GM23248 (cell line): Measurements from ENCODE around the gene RECQL.

Experiments used
- EZH2 ChIP-seq: fragments of 200-600 bp; sonication (generic); IDR thresholded peaks from 2 replicates; pipeline ENCODE4 v1.6.1; 2018; ENCODE audit warnings: antibody characterized with exemption, mild to moderate bottlenecking; ENCODE audit not compliant: insufficient read depth, poor library complexity, severe bottlenecking
- EZH2phosphoT487 ChIP-seq: fragments of 200-600 bp; sonication (generic); IDR thresholded peaks from 2 replicates; pipeline ENCODE4 v1.6.1; 2018; ENCODE audit warnings: antibody characterized with exemption, moderate library complexity, mild to moderate bottlenecking, low read depth; ENCODE audit not compliant: insufficient read depth

GRCh38 chr12:21543151-21543550 is 41.7 kb upstream of the RECQL start:
- TF ChIP-seq EZH2phosphoT487 (no peak), EZH2 (no peak)
